ENCODE measurements around the gene RNF123.
A peak's percentile ranks its signal among the peaks of the same experiment; 100 is the strongest.

Gene RNF123

DNA sequence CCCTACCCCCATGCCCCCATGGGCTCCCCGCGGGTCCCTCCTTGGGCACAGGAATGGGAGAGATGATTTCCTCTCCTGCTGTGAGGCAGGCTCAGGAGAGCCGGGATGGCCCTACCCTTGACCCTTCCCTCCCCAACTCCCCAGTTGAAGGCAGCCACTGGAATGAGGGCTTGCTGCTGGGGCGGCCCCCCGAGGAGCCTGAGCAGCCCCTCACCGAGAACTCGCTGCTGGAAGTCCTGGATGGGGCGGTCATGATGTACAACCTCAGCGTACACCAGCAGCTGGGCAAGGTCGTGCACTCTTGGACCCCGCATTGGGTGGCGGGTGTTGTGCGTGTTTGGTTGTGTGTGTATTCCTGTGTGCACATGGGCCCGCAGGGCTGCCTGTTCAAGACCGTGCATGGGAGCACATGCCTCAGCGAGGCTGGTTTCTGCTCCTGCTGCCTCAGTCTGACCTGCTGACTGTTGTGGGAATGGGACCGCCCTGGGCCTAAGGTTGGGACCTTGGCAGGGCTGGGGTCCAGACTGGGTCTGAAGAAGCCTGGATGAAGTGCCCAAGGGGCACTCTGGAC lies 16.1 kb downstream of the RNF123 start:
- no peak for DNase-seq

DNA sequence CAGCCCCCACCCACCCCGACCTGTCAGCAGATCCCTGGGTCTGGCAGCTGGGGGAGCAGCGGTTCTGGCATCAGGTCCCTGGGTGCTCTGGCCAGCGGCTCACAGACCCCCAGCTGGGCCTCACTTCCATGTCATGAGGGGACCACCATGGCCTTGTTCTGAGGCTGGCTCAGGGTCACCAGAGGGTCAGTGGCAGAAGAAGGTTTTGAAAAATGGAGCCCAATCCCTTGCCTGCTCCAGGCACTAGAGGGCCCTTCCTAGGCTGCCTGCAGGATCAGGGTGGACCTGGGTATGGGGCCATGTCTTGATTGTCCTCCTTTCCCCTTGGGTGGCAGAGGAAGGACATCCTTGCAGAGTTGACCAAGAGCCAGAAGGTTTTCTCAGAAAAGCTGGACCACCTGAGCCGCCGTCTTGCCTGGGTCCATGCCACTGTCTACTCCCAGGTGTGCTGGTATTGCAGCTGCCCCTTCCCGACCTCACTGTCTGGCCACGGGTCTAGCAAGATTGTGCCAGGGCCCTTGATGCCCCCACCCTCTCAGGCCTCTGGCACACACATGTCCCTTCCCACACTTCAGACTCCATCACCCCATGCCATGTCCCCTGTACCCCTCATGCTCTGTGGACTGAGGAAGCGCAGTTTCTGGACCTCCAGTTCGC lies 17.2 kb downstream of the RNF123 start:
- DNase-seq: no peak

DNA sequence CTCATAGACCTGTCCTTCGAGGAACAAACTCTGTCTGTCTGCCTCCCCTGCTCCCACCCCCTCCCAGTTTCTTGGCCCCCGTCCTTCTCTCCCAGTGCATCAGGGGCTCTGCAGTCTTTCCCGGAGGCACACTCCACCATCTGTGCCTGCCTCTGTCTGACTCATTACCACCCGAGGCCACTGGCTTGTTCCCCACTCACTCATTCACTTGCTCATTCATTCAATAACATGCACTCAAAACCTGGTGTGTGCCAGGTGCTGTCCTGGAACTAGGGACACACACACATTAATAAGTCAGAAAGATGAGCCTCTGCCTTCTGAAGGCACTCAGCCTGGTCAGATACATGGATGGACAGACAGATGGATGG lies 17.7 kb downstream of the RNF123 start:
- no peak for DNase-seq

DNA sequence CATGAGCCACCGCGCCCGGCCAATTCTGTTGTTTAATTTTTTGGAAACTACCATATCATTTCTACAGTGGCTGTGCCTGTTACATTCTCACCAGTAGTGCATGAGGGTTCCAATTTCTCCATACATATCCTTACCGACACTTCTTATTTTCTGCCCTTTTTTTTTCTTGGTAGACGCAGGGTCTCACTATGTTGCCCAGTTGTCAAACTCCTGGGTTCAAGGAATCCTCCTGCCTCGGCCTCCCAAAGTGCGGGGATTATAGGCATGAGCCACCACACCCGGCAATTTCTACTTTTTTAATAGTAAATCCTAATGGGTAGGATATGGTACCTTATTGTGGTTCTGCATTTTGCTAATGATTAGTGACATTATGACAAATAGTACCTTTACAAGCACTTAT lies 20.5 kb downstream of the RNF123 start:
- DNase-seq: no peak

DNA sequence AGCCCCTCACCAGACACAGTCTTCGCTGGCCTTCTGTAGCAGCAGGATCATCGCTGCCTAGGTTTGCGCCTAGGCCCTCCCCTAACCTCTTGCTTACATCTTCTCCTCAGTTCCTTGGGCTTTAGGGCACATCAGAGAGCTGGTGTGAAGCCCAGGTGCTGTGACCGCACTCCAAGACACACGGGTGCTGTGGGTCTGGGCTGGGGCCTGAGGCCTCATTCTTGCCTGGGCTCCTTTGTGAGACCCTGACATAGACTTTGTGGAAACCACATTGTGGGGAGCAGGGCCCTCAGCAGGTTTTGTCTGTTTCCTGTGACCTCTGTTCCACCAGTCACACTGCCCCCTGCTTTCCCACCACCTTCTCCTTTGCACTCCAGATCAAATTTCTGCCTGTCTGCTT lies 22.1 kb downstream of the RNF123 start:
- no peak for DNase-seq

DNA sequence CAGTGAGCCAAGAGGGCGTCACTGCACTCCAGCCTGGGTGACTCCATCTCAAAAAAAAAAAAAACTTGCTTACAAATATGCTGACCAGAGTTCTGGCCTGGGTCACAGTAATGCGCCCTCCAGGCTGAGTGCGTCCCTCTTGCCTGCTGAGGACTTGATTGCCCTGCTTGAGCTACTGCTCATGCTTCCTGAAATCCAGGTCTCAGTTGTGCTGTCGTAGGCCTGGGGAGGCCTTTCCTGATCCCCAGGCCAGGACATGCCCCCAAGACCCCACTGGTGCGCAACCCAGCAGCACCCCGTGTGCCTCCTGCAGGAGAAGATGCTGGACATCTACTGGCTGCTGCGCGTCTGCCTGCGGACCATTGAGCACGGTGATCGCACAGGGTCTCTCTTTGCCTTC lies 22.8 kb downstream of the RNF123 start:
- no peak for DNase-seq

- no peak for DNase-seq
Measured at GRCh38 chr3:49712631-49713317, 23.4 kb downstream of the RNF123 start.

GRCh38 chr3:49713336-49714105 lies 24.2 kb downstream of the RNF123 start:
- DNase-seq: no peak

GRCh38 chr3:49714728-49715550 lies 25.6 kb downstream of the RNF123 start:
- DNase-seq: no peak

DNA sequence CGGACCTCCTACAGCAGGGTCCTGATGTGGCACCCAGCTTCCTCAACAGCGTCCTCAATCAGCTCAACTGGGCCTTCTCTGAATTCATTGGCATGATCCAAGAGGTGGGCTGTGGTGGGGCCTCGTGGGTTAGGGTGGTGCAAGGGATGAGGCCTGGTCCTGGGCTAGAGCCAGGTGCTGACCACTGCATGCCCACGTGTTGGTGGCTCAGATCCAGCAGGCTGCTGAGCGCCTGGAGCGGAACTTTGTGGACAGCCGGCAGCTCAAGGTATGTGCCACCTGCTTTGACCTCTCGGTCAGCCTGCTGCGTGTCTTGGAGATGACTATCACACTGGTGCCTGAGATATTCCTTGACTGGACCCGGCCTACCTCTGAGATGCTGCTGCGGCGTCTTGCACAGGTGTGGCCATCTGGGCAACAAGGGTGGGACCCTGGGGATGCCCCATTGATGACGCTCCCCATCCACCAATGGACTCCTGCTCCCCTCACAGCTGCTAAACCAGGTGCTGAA lies 26.3 kb downstream of the RNF123 start:
- no peak for DNase-seq

DNA sequence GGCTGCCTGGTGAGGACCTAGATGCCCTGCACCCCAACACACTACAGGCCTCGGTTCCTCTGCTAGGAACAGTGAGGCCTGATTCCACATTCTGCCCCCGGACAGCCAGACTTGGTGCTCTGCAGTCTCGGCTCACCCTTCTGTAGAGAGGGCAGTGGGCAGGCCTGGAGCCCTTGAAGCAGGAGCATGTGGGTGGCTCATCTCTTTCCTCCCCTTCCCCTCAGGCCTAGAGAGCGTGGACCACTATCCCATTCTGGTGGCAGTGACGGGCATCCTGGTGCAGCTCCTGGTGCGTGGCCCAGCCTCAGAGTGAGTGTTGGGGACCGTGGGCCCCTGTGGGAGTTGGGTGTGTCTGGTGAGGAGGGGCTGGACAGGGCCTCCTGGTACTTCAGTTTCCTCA lies 26.8 kb downstream of the RNF123 start:
- DNase-seq: no peak

GRCh38 chr3:49716691-49717210 lies 27.4 kb downstream of the RNF123 start:
- no peak for DNase-seq

GRCh38 chr3:49717211-49717958 lies 28.0 kb downstream of the RNF123 start:
- no peak for DNase-seq

DNA sequence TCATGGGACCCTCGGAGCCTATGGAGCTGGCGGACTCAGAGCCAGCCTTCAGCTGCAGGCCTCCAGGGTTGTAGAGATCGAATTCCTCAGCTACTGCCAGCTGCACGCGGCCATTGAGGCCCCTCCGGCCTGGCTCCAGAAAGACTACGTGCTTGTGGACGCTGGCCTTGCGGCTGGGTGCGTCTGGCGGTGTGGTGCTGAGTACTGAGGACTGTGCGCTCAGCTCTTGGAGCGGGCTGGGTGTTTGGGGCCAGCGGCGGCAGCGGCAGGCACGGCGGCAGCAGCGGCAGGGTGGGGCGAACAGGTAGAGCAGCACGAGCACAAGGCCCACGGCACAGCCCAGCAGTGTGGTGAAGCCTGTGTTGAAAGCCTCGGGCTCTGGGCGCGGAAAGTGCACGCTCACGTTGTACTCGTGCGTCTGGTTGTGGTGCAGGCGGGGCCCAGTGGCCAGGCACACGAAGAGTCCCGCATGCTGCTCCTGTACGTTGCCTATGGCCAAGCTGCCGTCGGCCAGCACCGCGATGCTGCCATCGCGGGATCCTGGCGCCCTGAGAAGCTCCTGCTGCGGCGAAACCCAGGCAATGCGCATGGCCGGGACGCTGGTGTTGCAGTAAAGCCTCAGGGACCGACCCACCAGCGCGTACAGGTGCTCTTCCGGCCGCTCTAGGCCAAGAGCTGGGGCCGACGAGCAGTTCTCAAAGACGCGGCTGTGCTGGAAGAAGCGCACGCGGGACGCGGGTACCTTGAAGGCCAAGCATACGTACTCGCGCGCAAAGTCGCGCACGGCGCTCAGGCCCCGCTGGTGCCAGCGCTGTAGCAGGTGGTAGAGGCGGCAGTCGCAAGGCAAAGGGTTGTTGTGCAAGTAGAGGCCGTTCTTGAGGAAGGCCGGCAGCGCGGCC lies 28.9 kb downstream of the RNF123 start:
- no peak for DNase-seq

DNA sequence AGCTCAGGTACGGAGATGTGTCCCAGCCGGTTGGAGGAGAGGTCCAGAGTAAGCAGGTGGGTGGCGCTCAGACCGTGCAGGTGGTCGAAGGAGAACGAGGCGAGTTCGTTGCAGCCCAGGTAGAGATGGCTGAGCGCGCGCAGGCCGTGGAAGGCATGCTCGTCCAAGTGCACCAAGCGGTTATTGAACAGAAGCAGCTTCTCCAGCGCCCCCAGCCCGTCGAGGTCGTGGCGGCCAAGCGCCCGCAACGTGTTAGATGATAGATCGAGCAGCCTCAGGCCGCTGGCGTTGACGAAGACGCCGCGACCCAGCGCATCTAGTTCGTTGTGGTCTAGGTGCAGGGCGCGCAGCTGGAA lies 29.5 kb downstream of the RNF123 start:
- DNase-seq: no peak

DNA sequence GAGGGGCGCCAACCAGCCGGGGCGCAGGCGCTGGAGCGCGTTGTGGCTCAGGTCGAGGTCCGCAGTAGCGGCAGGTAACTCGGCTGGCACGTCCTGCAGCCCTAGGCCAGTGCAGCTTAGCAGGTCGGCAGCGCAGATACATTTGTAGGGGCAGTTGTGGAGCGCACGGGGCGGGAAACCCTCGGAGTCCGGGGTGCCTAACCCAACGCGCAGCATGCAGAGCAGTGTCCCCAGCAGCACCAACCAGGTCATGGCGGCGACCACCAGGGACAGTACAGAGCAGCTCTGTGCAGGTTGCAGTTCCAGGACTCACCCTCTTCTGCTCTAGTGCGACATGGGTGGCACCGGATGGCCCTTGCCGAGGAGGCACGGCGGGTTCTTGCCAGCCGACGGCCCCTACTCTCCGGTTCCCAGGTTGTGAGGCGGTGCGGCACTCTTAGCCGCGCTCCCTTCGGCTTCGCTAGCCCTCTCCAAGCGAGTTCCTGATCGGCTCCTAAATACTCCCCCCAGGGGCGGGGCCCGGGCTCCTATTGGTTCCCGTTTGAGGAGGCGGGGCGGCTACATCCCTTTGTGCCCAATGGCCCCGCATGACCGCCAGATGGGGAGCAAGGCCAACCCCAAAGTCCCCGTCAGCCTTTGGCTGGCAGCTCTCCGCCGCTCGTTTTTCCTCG lies 30.0 kb downstream of the RNF123 start, which contains the start of gene AMIGO3:
AMIGO3 (minus strand) TSS at position 471 of the 671 bp plus-strand sequence; CDS start at position 252, 219 bp downstream.
- DNase-seq: peak; percentile 57

DNA sequence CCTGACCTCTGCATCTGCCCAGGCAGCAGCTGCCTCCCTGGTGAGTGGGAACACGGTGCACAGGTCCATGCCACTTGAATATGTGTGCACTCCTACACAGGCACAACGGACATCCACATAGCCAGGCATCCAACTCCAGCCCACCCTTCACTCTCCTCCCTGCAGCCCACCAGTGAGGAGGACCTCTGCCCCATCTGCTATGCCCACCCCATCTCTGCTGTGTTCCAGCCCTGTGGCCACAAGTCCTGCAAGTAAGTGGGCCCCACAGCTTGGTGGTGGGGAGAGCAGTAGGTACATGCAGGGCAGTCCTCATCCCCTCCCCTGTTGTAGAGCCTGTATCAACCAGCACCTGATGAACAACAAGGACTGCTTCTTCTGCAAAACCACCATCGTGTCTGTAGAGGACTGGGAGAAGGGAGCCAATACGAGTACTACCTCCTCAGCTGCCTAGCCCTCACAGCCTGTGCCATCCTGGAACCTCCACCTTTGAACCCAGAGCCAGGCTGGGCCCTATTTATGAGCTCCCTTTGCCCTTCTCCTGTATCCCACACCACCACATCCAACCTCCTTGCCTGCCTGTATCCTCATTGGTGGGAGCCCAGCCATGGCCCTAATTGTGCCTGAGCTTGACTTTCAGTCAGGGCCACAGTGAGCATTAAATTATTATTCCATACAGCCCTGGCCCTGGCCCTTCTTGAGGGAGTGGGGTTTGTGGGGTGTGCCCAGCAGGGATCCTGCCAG lies 31.7 kb downstream of the RNF123 start:
- no peak for DNase-seq

- no peak for DNase-seq
Measured at GRCh38 chr3:49721596-49721895, 32.2 kb downstream of the RNF123 start.

Data from NCI-H2081 treated with DMSO at 0.1 percent for 48 hours (cell line).